Astrocyte of the spinal cord (primary cell): ENCODE results near the gene TRPV4.

Experiments
- DNase-seq: peaks from one replicate; pipeline ENCODE4 v3.0.0; 2011; ENCODE audit warnings: low read depth, low spot score
- H3K4me3 ChIP-seq: 2 replicates; pipeline ENCODE4 v1.5.1; 2011; ENCODE audit warnings: low read depth, mild to moderate bottlenecking, low read length, moderate library complexity
- CTCF ChIP-seq: IDR thresholded peaks from 2 replicates; pipeline ENCODE4 v1.5.1; 2012; ENCODE audit warnings: low read depth, mild to moderate bottlenecking, low read length, inconsistent platforms
- in situ Hi-C: cut with HindIII; loops from 2 replicates; pipeline ENCODE4 v1.10.0; 2017; ENCODE audit warnings: low sequenced_read_pairs

TRPV4 gene

GRCh38 chr12:109737631-109738030, 95.6 kb downstream of the TRPV4 start:
- no peak for DNase-seq
- in situ Hi-C loops = no loop called here
- TF ChIP-seq CTCF = no peak

GRCh38 chr12:109737126-109737525, 96.1 kb downstream of the TRPV4 start:
- no peak for DNase-seq
- in situ Hi-C loops = no loop called here
- H3K4me3 ChIP-seq = no peak overlapping the region
- TF ChIP-seq CTCF = no peak

More at GRCh38 chr12:109737631-109738030, 95.6 kb downstream of the TRPV4 start:
- H3K4me3 ChIP-seq = no peak overlapping the region

GRCh38 chr12:109736552-109737108, 96.6 kb downstream of the TRPV4 start:
- peak; percentile 44 for DNase-seq
- H3K4me3 ChIP-seq = no peak overlapping the region
- no peak for TF ChIP-seq CTCF
- in situ Hi-C loops = no loop called here

- no peak for DNase-seq
Observed at GRCh38 chr12:109735825-109736551, 97.2 kb downstream of the TRPV4 start.

GRCh38 chr12:109735051-109735521, 98.1 kb downstream of the TRPV4 start:
- TF ChIP-seq CTCF = no peak
- H3K4me3 ChIP-seq = no peak overlapping the region
- in situ Hi-C loops = no loop called here
- DNase-seq = no peak

More at GRCh38 chr12:109735825-109736551, 97.2 kb downstream of the TRPV4 start:
- in situ Hi-C loops = no loop called here
- TF ChIP-seq CTCF = no peak
- H3K4me3 ChIP-seq = no peak overlapping the region

- no peak for TF ChIP-seq CTCF
- no peak for DNase-seq
Observed at GRCh38 chr12:109734219-109735000, 98.8 kb downstream of the TRPV4 start.

More at GRCh38 chr12:109734219-109735000, 98.8 kb downstream of the TRPV4 start:
- no peak overlapping the region for H3K4me3 ChIP-seq
- in situ Hi-C loops = no loop called here
